ES-I3 (cell line): ENCODE results near the gene MUSTN1.

Source experiments
- H3K36me3 ChIP-seq: 2 replicates; pipeline ENCODE4 v1.6.1; 2013; ENCODE audit warnings: mild to moderate bottlenecking, low read length, control low read depth, moderate library complexity; ENCODE audit not compliant: insufficient read depth
- H3K4me1 ChIP-seq: 2 replicates; pipeline ENCODE4 v1.6.1; 2013; ENCODE audit warnings: mild to moderate bottlenecking, control low read depth, low read length; ENCODE audit not compliant: insufficient read depth
- H3K9ac ChIP-seq: 2 replicates; pipeline ENCODE4 v1.6.1; 2013; ENCODE audit warnings: low read depth, mild to moderate bottlenecking, low read length, moderate library complexity
- H3K9me3 ChIP-seq: 2 replicates; pipeline ENCODE4 v1.6.1; 2013; ENCODE audit warnings: mild to moderate bottlenecking, low read length, moderate library complexity; ENCODE audit not compliant: control insufficient read depth, insufficient read depth

MUSTN1 gene

GRCh38 chr3:52835766-52836470 is 1.1 kb upstream of the MUSTN1 start:
- Histone ChIP-seq H3K9ac (no peak overlapping the region), H3K36me3 (no peaks in the 10 kb centered on the region), H3K9me3 (no peaks in the 10 kb centered on the region), H3K4me1 (peaks cover 7% of the 10 kb centered on the region; the same call in 1 of the 2 replicates)

- Histone ChIP-seq H3K9ac (no peak overlapping the region), H3K4me1 (peaks cover 11% of the 10 kb centered on the region; the same call in 1 of the 2 replicates), H3K9me3 (no peaks in the 10 kb centered on the region), H3K36me3 (no peaks in the 10 kb centered on the region)
Observed at GRCh38 chr3:52833202-52833601, 1.6 kb downstream of the MUSTN1 start.

GRCh38 chr3:52831500-52832301 is 3.1 kb downstream of the MUSTN1 start:
- H3K9me3 ChIP-seq, result no peaks in the 10 kb centered on the region
- no peaks in the 10 kb centered on the region for H3K36me3 ChIP-seq
- H3K4me1 ChIP-seq, result peaks cover 11% of the 10 kb centered on the region; the same call in 1 of the 2 replicates
- H3K9ac ChIP-seq, result no peak overlapping the region

GRCh38 chr3:52830535-52831258 is 4.1 kb downstream of the MUSTN1 start, which contains the start of gene ITIH4:
ITIH4 (minus strand) TSS chr3:52830672; CDS start chr3:52830642, 30 bp downstream.
- Histone ChIP-seq H3K4me1 (peaks cover 11% of the 10 kb centered on the region; the same call in 1 of the 2 replicates), H3K9me3 (no peaks in the 10 kb centered on the region), H3K9ac (no peak within 1 kb of the TSS), H3K36me3 (no peaks in the 10 kb centered on the region)

- H3K4me1 ChIP-seq, result peaks cover 5% of the 10 kb centered on the region; the same call in 1 of the 2 replicates
- H3K9me3 ChIP-seq, result no peaks in the 10 kb centered on the region
- no peaks in the 10 kb centered on the region for H3K36me3 ChIP-seq
- H3K9ac ChIP-seq, result no peak overlapping the region
Observed at GRCh38 chr3:52829906-52830463, 4.8 kb downstream of the MUSTN1 start.

- H3K36me3 ChIP-seq, result no peaks in the 10 kb centered on the region
- no peaks in the 10 kb centered on the region for H3K9me3 ChIP-seq
- H3K4me1 ChIP-seq, result peaks cover 5% of the 10 kb centered on the region; the same call in 1 of the 2 replicates
- H3K9ac ChIP-seq, result no peak overlapping the region
Observed at GRCh38 chr3:52829482-52829881, 5.3 kb downstream of the MUSTN1 start.

- no peaks in the 10 kb centered on the region for H3K9me3 ChIP-seq
- peaks cover 5% of the 10 kb centered on the region; the same call in 1 of the 2 replicates for H3K4me1 ChIP-seq
- no peak overlapping the region for H3K9ac ChIP-seq
Observed at GRCh38 chr3:52827866-52828376, 6.9 kb downstream of the MUSTN1 start.

GRCh38 chr3:52827441-52827840 is 7.4 kb downstream of the MUSTN1 start:
- no peaks in the 10 kb centered on the region for H3K9me3 ChIP-seq
- H3K4me1 ChIP-seq, result peaks cover 5% of the 10 kb centered on the region; the same call in 1 of the 2 replicates
- H3K9ac ChIP-seq, result no peak overlapping the region
- no peaks in the 10 kb centered on the region for H3K36me3 ChIP-seq

More at GRCh38 chr3:52827866-52828376, 6.9 kb downstream of the MUSTN1 start:
- H3K36me3 ChIP-seq, result no peaks in the 10 kb centered on the region

- H3K9ac ChIP-seq, result no peak overlapping the region
- H3K4me1 ChIP-seq, result peaks cover 8% of the 10 kb centered on the region; the same call in 1 of the 2 replicates
- no peaks in the 10 kb centered on the region for H3K36me3 ChIP-seq
- no peaks in the 10 kb centered on the region for H3K9me3 ChIP-seq
Observed at GRCh38 chr3:52824037-52824436, 10.8 kb downstream of the MUSTN1 start.

- no peaks in the 10 kb centered on the region for H3K9me3 ChIP-seq
- peaks cover 15% of the 10 kb centered on the region; the same call in 1 of the 2 replicates for H3K4me1 ChIP-seq
- no peaks in the 10 kb centered on the region for H3K36me3 ChIP-seq
- no peak overlapping the region for H3K9ac ChIP-seq
Observed at GRCh38 chr3:52822363-52822762, 12.5 kb downstream of the MUSTN1 start.

- H3K9ac ChIP-seq, result no peak overlapping the region
- peaks cover 15% of the 10 kb centered on the region; the same call in 1 of the 2 replicates for H3K4me1 ChIP-seq
- no peaks in the 10 kb centered on the region for H3K36me3 ChIP-seq
- H3K9me3 ChIP-seq, result no peaks in the 10 kb centered on the region
Observed at GRCh38 chr3:52820736-52821135, 14.1 kb downstream of the MUSTN1 start.

- no peaks in the 10 kb centered on the region for H3K36me3 ChIP-seq
- H3K4me1 ChIP-seq, result peaks cover 15% of the 10 kb centered on the region; the same call in 1 of the 2 replicates
- H3K9ac ChIP-seq, result no peak overlapping the region
- no peaks in the 10 kb centered on the region for H3K9me3 ChIP-seq
Observed at GRCh38 chr3:52819936-52820335, 14.9 kb downstream of the MUSTN1 start.

- no peak overlapping the region for H3K9ac ChIP-seq
- H3K4me1 ChIP-seq, result peaks cover 15% of the 10 kb centered on the region; the same call in 1 of the 2 replicates
- H3K36me3 ChIP-seq, result no peaks in the 10 kb centered on the region
- H3K9me3 ChIP-seq, result no peaks in the 10 kb centered on the region
Observed at GRCh38 chr3:52817860-52818259, 17.0 kb downstream of the MUSTN1 start.
